Heart left ventricle (tissue), 16 donors: ENCODE data around the gene L2HGDH. TPM values are rescaled to one million over a fixed set of nuclear protein-coding genes. Genes with fewer than 3 reads are reported as not detected.

ENCODE experiments used
- ATAC-seq, 4 donors: fragments of 200-7000 bp; cut with Tn5 transposase; one replicate each; pipeline ENCODE4 v1.9.1; 2020 to 2022; ENCODE audit warnings: moderate library complexity in 4 of 4, mild to moderate bottlenecking in 3 of 4, moderate number of reproducible peaks in 1 of 4
- DNase-seq, 5 donors: peaks; one replicate each; pipeline ENCODE4 v3.0.0-alpha.2; 2020
- H3K27ac ChIP-seq, 12 donors: fragments of 200-600 bp; sonication (generic) in 4 of 12; one replicate each; pipeline versions ENCODE4 v1.5.0 to v1.8.0; 2016 to 2022; ENCODE audit warnings: mild to moderate bottlenecking in 2 of 12
- H3K27me3 ChIP-seq, 9 donors: fragments of 200-600 bp; sonication (generic) in 2 of 9; one replicate each; pipeline versions ENCODE4 v1.5.1 to v1.8.0; 2016 to 2022; ENCODE audit warnings: mild to moderate bottlenecking in 3 of 9
- H3K36me3 ChIP-seq, 9 donors: fragments of 200-600 bp; sonication (generic) in 2 of 9; one replicate each; pipeline versions ENCODE4 v1.5.0 to v1.8.0; 2018 to 2022; ENCODE audit warnings: mild to moderate bottlenecking in 2 of 9
- H3K4me1 ChIP-seq, 12 donors: fragments of 200-600 bp; sonication (generic) in 4 of 12; one replicate each; pipeline versions ENCODE4 v1.5.0 to v1.8.0; 2016 to 2022; ENCODE audit warnings: mild to moderate bottlenecking in 3 of 12
- H3K4me3 ChIP-seq, 12 donors: fragments of 200-600 bp; sonication (generic) in 4 of 12; one replicate each; pipeline versions ENCODE4 v1.5.0 to v1.8.0; 2017 to 2022; ENCODE audit warnings: mild to moderate bottlenecking in 9 of 12, moderate library complexity in 4 of 12
- H3K9me3 ChIP-seq, 12 donors: fragments of 200-600 bp; sonication (generic) in 4 of 12; one replicate each; pipeline versions ENCODE4 v1.5.0 to v1.8.0; 2016 to 2022; ENCODE audit warnings: mild to moderate bottlenecking in 1 of 12
- CTCF ChIP-seq, 12 donors: fragments of 200-600 bp; sonication (generic) in 4 of 12; IDR thresholded peaks; one replicate each; pipeline versions ENCODE4 v1.5.0 to v1.8.0; 2018 to 2022; ENCODE audit warnings: antibody characterized with exemption in 12 of 12, mild to moderate bottlenecking in 5 of 12
- POLR2A ChIP-seq, 2 donors: fragments of 450-650 bp; IDR thresholded peaks; one replicate each; pipeline ENCODE4 v1.6.1; 2017; ENCODE audit warnings: antibody characterized with exemption in 2 of 2, mild to moderate bottlenecking in 2 of 2, moderate library complexity in 2 of 2
- WGBS, 4 donors: extraction: QIAGEN DNeasy Blood & Tissue Kit in 2 of 4; methylation state at CpG; one replicate each; pipeline versions ENCODE4 v1.1.5 to v1.1.7; 2013 to 2018; 5-methylcytosine and 5-hydroxymethylcytosine counted together
- intact Hi-C, 10 donors: fragments of 100-400 bp; cut with DNase I; formaldehyde crosslinking; loops; one replicate each; pipeline versions ENCODE4 v1.11.1 to v1.14.2; 2022
- polyA plus RNA-seq, 2 donors: library from polyadenylated mRNA; stranded (reverse); fragments of 200-250 nt; gene quantifications; one replicate each; pipeline ENCODE4 v1.2.3, GENCODE V29; 2013
- total RNA-seq, 9 donors: library from RNA; depleted of rRNA in 2 of 9; stranded (reverse); fragments of >200 nt in 2 of 9; fragmentation: NEBNext Ultra II Directional in 3 of 9; extraction: Animal tissue kit (Norgen Biotek cat#: 25700) in 3 of 9; gene quantifications; one replicate each; pipeline versions ENCODE4 v1.1.0 to v1.2.4, GENCODE V29; 2016 to 2023
- donor health status: ischemic (EF 13 %, LVEDD 7.1; RV severe dilation, severe dysfunction).
- donor health status: healthy with polysubstance abuse.
- donor health status: DM: no; HTN: yes; CAD: no.
- donor health status: DM: no; HTN: no; CAD: no.
- donor health status: ischemic (EF 25% LVEDD 6.9; RV normal size, moderate dysfunction).
- donor health status: ischemic (EF 25% LVEDD 5.7; RV mildly dilated, moderate dysfunction).
- donor health status: healthy.
- donor health status: DM: yes; HTN: yes; CAD: no.
- donor health status: ischemic (EF 35%, LVEDD 5.7; RV mildly dilated, moderate dysfunction).
- donor health status: nonischemic (EF 11% LVEDD 7.7; RV severe dilation, severe dysfunction).
- donor health status: DM: yes; HTN: yes; CAD: no.
- donor health status: PGD.
- donor health status: ischemic (EF 29% LVEDD 5.4; RV normal size, mild dysfunction).
- donor health status: nonischemic (EF 23%, LVEDD 6.1; RV moderate dilation, normal function).

L2HGDH gene
- total and polyA plus RNA-seq, 11 donors = 2.5 to 12.2 (median 9.1) TPM

GRCh38 chr14:50225974-50226297, 86.1 kb downstream of the L2HGDH start:
- TF ChIP-seq POLR2A (IDR thresholded peaks at IDR 0.05) = no peak
- H3K27me3 ChIP-seq = no peaks in the 10 kb centered on the region
- no peaks in the 10 kb centered on the region for H3K36me3 ChIP-seq
- WGBS, 4 donors = 41 to 51% (median 47%) methylated on average over 5 of the region's 5 CpGs
- peaks cover 0 to 80% (median 56%) of the 10 kb centered on the region in 12 donors for H3K4me1 ChIP-seq
- H3K27ac ChIP-seq = peak overlapping the region; percentile 34 to 80 (median 63)
- DNase-seq = no peak
- H3K4me3 ChIP-seq = peak overlapping the region in 2 of 12 donors; percentile 2 to 11
- ATAC-seq = no peak
- intact Hi-C loops = no loop called here
- H3K9me3 ChIP-seq = no peaks in the 10 kb centered on the region

- Histone ChIP-seq H3K9me3 (no peaks in the 10 kb centered on the region), H3K36me3 (no peaks in the 10 kb centered on the region), H3K4me1 (peaks cover 0 to 84% (median 60%) of the 10 kb centered on the region in 12 donors), H3K27me3 (no peaks in the 10 kb centered on the region), H3K4me3 (peak overlapping the region in 4 of 12 donors; percentile 2 to 11 (median 8)), H3K27ac (peak overlapping the region; percentile 34 to 80 (median 64))
- WGBS, 4 donors = 21 to 27% (median 27%) methylated on average over 5 of the region's 5 CpGs
- peak in 2 of 5 donors; percentile 25 to 52 for DNase-seq
- ATAC-seq = peak; percentile 82 to 93 (median 88)
- intact Hi-C loops = no loop called here
- TF ChIP-seq POLR2A (IDR thresholded peaks at IDR 0.05) (no peak), CTCF (IDR thresholded peaks at IDR 0.05) (no peak)
These were observed 86.7 kb downstream of the L2HGDH start for GRCh38 chr14:50225067-50225973.

- intact Hi-C loops = no loop called here
- Histone ChIP-seq H3K36me3 (no peaks in the 10 kb centered on the region), H3K9me3 (no peaks in the 10 kb centered on the region), H3K4me3 (no peak overlapping the region), H3K4me1 (peaks cover 0 to 61% (median 35%) of the 10 kb centered on the region in 12 donors), H3K27me3 (no peaks in the 10 kb centered on the region), H3K27ac (peak overlapping the region in 1 of 12 donors; percentile 4)
- no peak for TF ChIP-seq CTCF (IDR thresholded peaks at IDR 0.05)
- no peak for TF ChIP-seq POLR2A (IDR thresholded peaks at IDR 0.05)
- WGBS, 4 donors = 54 to 71% (median 67%) methylated on average over 1 of the region's 1 CpG
- ATAC-seq (no peak), DNase-seq (no peak)
These were observed 89.9 kb downstream of the L2HGDH start for GRCh38 chr14:50222055-50222613.

- intact Hi-C loops = no loop called here
- no peak for DNase-seq
- Histone ChIP-seq H3K27me3 (no peaks in the 10 kb centered on the region), H3K27ac (no peak overlapping the region), H3K4me3 (no peak overlapping the region), H3K4me1 (peaks cover 0 to 71% (median 23%) of the 10 kb centered on the region in 12 donors), H3K36me3 (no peaks in the 10 kb centered on the region), H3K9me3 (no peaks in the 10 kb centered on the region)
- TF ChIP-seq CTCF (IDR thresholded peaks at IDR 0.05) (no peak), POLR2A (IDR thresholded peaks at IDR 0.05) (no peak)
- ATAC-seq = no peak
- WGBS, 4 donors = 76 to 81% (median 79%) methylated on average over 5 of the region's 5 CpGs
These were observed 93.5 kb downstream of the L2HGDH start for GRCh38 chr14:50218501-50218900.
